GM18511 (cell line): ENCODE results near the gene ROBO2.

Experiments used
- ATAC-seq: cut with Tn5 transposase; IDR thresholded peaks from one replicate; pipeline ENCODE4 v1.9.1; 2021; ENCODE audit warnings: mild to moderate bottlenecking, moderate library complexity; ENCODE audit not compliant: unreplicated experiment

The ROBO2 gene

GRCh38 chr3:77248420-77248819, 208.5 kb downstream of the ROBO2 start:
- no peak for ATAC-seq

- ATAC-seq: no peak
These were observed 211.2 kb downstream of the ROBO2 start for GRCh38 chr3:77251136-77251535.

GRCh38 chr3:77254967-77255831, 215.3 kb downstream of the ROBO2 start:
- peak; percentile 83 for ATAC-seq

- no peak for ATAC-seq
These were observed 216.9 kb downstream of the ROBO2 start for GRCh38 chr3:77256584-77257503.

GRCh38 chr3:77259694-77260093, 219.8 kb downstream of the ROBO2 start:
- ATAC-seq: no peak

- no peak for ATAC-seq
These were observed 222.5 kb downstream of the ROBO2 start for GRCh38 chr3:77262361-77262760.

GRCh38 chr3:77267589-77267988, 227.7 kb downstream of the ROBO2 start:
- ATAC-seq: no peak

GRCh38 chr3:77271306-77271705, 231.4 kb downstream of the ROBO2 start:
- no peak for ATAC-seq

GRCh38 chr3:77271711-77272110, 231.8 kb downstream of the ROBO2 start:
- ATAC-seq: no peak

- ATAC-seq: no peak
These were observed 239.4 kb downstream of the ROBO2 start for GRCh38 chr3:77279276-77279675.

GRCh38 chr3:77281721-77282120, 241.8 kb downstream of the ROBO2 start:
- ATAC-seq: no peak

- no peak for ATAC-seq
These were observed 243.2 kb downstream of the ROBO2 start for GRCh38 chr3:77283108-77283507.

GRCh38 chr3:77288348-77288747, 248.4 kb downstream of the ROBO2 start:
- ATAC-seq: no peak

- ATAC-seq: no peak
These were observed 256.6 kb downstream of the ROBO2 start for GRCh38 chr3:77296527-77296926.

- ATAC-seq: no peak
These were observed 258.5 kb downstream of the ROBO2 start for GRCh38 chr3:77298417-77298816.

- ATAC-seq: no peak
These were observed 264.2 kb downstream of the ROBO2 start for GRCh38 chr3:77303955-77304699.

- ATAC-seq: no peak
These were observed 264.8 kb downstream of the ROBO2 start for GRCh38 chr3:77304700-77305021.

- ATAC-seq: no peak
These were observed 269.6 kb downstream of the ROBO2 start for GRCh38 chr3:77309460-77309859.

GRCh38 chr3:77313843-77314242, 273.9 kb downstream of the ROBO2 start:
- ATAC-seq: no peak

GRCh38 chr3:77319711-77320110, 279.8 kb downstream of the ROBO2 start:
- no peak for ATAC-seq

GRCh38 chr3:77320514-77320913, 280.6 kb downstream of the ROBO2 start:
- no peak for ATAC-seq
